Right atrium auricular region (tissue), 2 donors: ENCODE data around the gene MAPK8IP3. TPM values are rescaled to one million over a fixed set of nuclear protein-coding genes. Genes with fewer than 3 reads are reported as not detected.

ENCODE experiments used
- DNase-seq: peaks from one replicate; pipeline ENCODE4 v3.0.0-alpha.2; 2019; ENCODE audit warnings: low spot score
- H3K27ac ChIP-seq, 2 donors: fragments of 200-600 bp; sonication (generic); 1 replicate in 1 of 2; 2 replicates in 1 of 2; pipeline ENCODE4 v1.5.1; 2016 to 2019
- H3K27me3 ChIP-seq, 2 donors: fragments of 200-600 bp; sonication (generic); one replicate each; pipeline versions ENCODE4 v1.5.1 to v1.6.0; 2017 to 2019
- H3K36me3 ChIP-seq: fragments of 200-600 bp; sonication (generic); one replicate; pipeline ENCODE4 v1.5.1; 2016
- H3K4me1 ChIP-seq, 2 donors: fragments of 200-600 bp; sonication (generic); one replicate each; pipeline versions ENCODE4 v1.5.1 to v1.6.0; 2017 to 2019
- H3K4me3 ChIP-seq, 2 donors: fragments of 200-600 bp; sonication (generic); 1 replicate in 1 of 2; 2 replicates in 1 of 2; pipeline ENCODE4 v1.5.1; 2017 to 2019; ENCODE audit warnings: mild to moderate bottlenecking in 1 of 2, moderate library complexity in 1 of 2
- H3K9me3 ChIP-seq, 2 donors: fragments of 200-600 bp; sonication (generic); one replicate each; pipeline ENCODE4 v1.5.1; 2019
- CTCF ChIP-seq, 2 donors: fragments of 200-600 bp; sonication (generic); IDR thresholded peaks; one replicate each; pipeline ENCODE4 v1.5.1; 2019; ENCODE audit warnings: antibody characterized with exemption in 2 of 2
- total RNA-seq, 2 donors: library from RNA; depleted of rRNA; stranded (reverse); fragments of >200 nt; gene quantifications; one replicate each; pipeline ENCODE4 v1.1.0, GENCODE V29; 2016

MAPK8IP3 gene
- total RNA-seq, 2 donors from 2014 or later = 43.1 to 43.3 TPM

GRCh38 chr16:1678500-1679098, 27.4 kb upstream of the MAPK8IP3 start:
- TF ChIP-seq CTCF (IDR thresholded peaks at IDR 0.05) = no peak
- H3K27me3 ChIP-seq = no peaks in the 10 kb centered on the region
- peaks cover 25% of the 10 kb centered on the region for H3K36me3 ChIP-seq
- peaks cover 0 to 15% of the 10 kb centered on the region in 2 donors for H3K4me1 ChIP-seq
- peak overlapping the region; percentile 75 to 80 for H3K27ac ChIP-seq
- no peaks in the 10 kb centered on the region for H3K9me3 ChIP-seq
- DNase-seq = no peak
- peak overlapping the region; percentile 57 to 80 for H3K4me3 ChIP-seq

- Histone ChIP-seq H3K27ac (no peak overlapping the region), H3K9me3 (no peaks in the 10 kb centered on the region), H3K4me3 (no peak overlapping the region), H3K36me3 (peaks cover 7% of the 10 kb centered on the region), H3K27me3 (no peaks in the 10 kb centered on the region), H3K4me1 (peaks cover 0 to 8% of the 10 kb centered on the region in 2 donors)
- DNase-seq = no peak
- TF ChIP-seq CTCF (IDR thresholded peaks at IDR 0.05) = no peak
These were observed 25.6 kb upstream of the MAPK8IP3 start for GRCh38 chr16:1680361-1680760.

GRCh38 chr16:1681032-1681431, 25.0 kb upstream of the MAPK8IP3 start:
- Histone ChIP-seq H3K27me3 (no peaks in the 10 kb centered on the region), H3K27ac (no peak overlapping the region), H3K36me3 (peaks cover under 1% of the 10 kb centered on the region), H3K4me3 (no peak overlapping the region), H3K9me3 (no peaks in the 10 kb centered on the region), H3K4me1 (peaks cover 0 to 8% of the 10 kb centered on the region in 2 donors)
- no peak for TF ChIP-seq CTCF (IDR thresholded peaks at IDR 0.05)
- DNase-seq = no peak

GRCh38 chr16:1687427-1688316, 18.3 kb upstream of the MAPK8IP3 start:
- Histone ChIP-seq H3K36me3 (no peaks in the 10 kb centered on the region), H3K27me3 (no peaks in the 10 kb centered on the region), H3K4me3 (no peak overlapping the region), H3K27ac (no peak overlapping the region), H3K4me1 (peaks cover 0 to 9% of the 10 kb centered on the region in 2 donors), H3K9me3 (no peaks in the 10 kb centered on the region)
- no peak for DNase-seq
- TF ChIP-seq CTCF (IDR thresholded peaks at IDR 0.05) = no peak

- no peak for DNase-seq
- Histone ChIP-seq H3K36me3 (no peaks in the 10 kb centered on the region), H3K27me3 (no peaks in the 10 kb centered on the region), H3K4me3 (no peak overlapping the region), H3K9me3 (no peaks in the 10 kb centered on the region), H3K4me1 (peaks cover 0 to 9% of the 10 kb centered on the region in 2 donors), H3K27ac (no peak overlapping the region)
- no peak for TF ChIP-seq CTCF (IDR thresholded peaks at IDR 0.05)
These were observed 17.0 kb upstream of the MAPK8IP3 start for GRCh38 chr16:1688807-1689560.
